GM12865 (cell line): ENCODE measurements around the gene CCSER1.
"Not testable (repeated sequence)": the region's sequence is repeated elsewhere in the genome, so short reads cannot be mapped to it uniquely, and the experiment has no call there.

ENCODE experiments used
- DNase-seq: peaks from one replicate; pipeline ENCODE4 v3.0.0; 2010; ENCODE audit warnings: low read depth
- H3K4me3 ChIP-seq: 2 replicates; pipeline ENCODE4 v1.5.1; 2011; ENCODE audit warnings: mild to moderate bottlenecking, low read depth, low read length, control low read depth
- CTCF ChIP-seq: IDR thresholded peaks from 2 replicates; pipeline ENCODE4 v1.5.1; 2011; ENCODE audit warnings: low read length, control low read depth, low read depth, inconsistent platforms; ENCODE audit not compliant: insufficient read depth; ENCODE audit errors: missing control alignments

The CCSER1 gene

GRCh38 chr4:91207535-91207934 lies 1080.3 kb downstream of the CCSER1 start:
- TF ChIP-seq CTCF = no peak
- no peak for DNase-seq
- H3K4me3 ChIP-seq = no peak overlapping the region

- TF ChIP-seq CTCF = no peak
- DNase-seq = no peak
- H3K4me3 ChIP-seq = no peak overlapping the region
Observed at GRCh38 chr4:91212211-91212610, 1085.0 kb downstream of the CCSER1 start.

- not testable (repeated sequence) for H3K4me3 ChIP-seq, DNase-seq
Observed at GRCh38 chr4:91217831-91218403, 1090.7 kb downstream of the CCSER1 start.

GRCh38 chr4:91220315-91220714 lies 1093.1 kb downstream of the CCSER1 start:
- DNase-seq = no peak
- no peak overlapping the region for H3K4me3 ChIP-seq
- TF ChIP-seq CTCF = no peak

GRCh38 chr4:91222014-91222413 lies 1094.8 kb downstream of the CCSER1 start:
- TF ChIP-seq CTCF = no peak
- no peak for DNase-seq
- H3K4me3 ChIP-seq = no peak overlapping the region

- no peak for DNase-seq
- no peak overlapping the region for H3K4me3 ChIP-seq
- no peak for TF ChIP-seq CTCF
Observed at GRCh38 chr4:91226867-91227266, 1099.7 kb downstream of the CCSER1 start.

- no peak for DNase-seq
- TF ChIP-seq CTCF = no peak
- no peak overlapping the region for H3K4me3 ChIP-seq
Observed at GRCh38 chr4:91228659-91229058, 1101.5 kb downstream of the CCSER1 start.
